Colonic mucosa (tissue), 4 donors: ENCODE data around the gene CFAP52. TPM values are rescaled to one million over a fixed set of nuclear protein-coding genes. Genes with fewer than 3 reads are reported as not detected.
A peak's percentile ranks its signal among the peaks of the same experiment; 100 is the strongest.
"Not testable (repeated sequence)": the region's sequence is repeated elsewhere in the genome, so short reads cannot be mapped to it uniquely, and the experiment has no call there.

ENCODE experiments used
- DNase-seq: peaks from one replicate; pipeline ENCODE4 v3.0.0-alpha.2; 2020
- H3K27ac ChIP-seq: fragments of 200-600 bp; one replicate; pipeline ENCODE4 v1.8.0; 2021
- H3K27me3 ChIP-seq: fragments of 200-600 bp; one replicate; pipeline ENCODE4 v1.8.0; 2021
- H3K36me3 ChIP-seq: fragments of 200-600 bp; one replicate; pipeline ENCODE4 v1.8.0; 2021
- H3K4me1 ChIP-seq: fragments of 200-600 bp; one replicate; pipeline ENCODE4 v1.8.0; 2021; ENCODE audit warnings: mild to moderate bottlenecking
- H3K4me3 ChIP-seq: fragments of 200-600 bp; one replicate; pipeline ENCODE4 v1.8.0; 2021
- H3K9ac ChIP-seq, 2 donors: one replicate each; pipeline ENCODE4 v1.7.0; 2013; ENCODE audit warnings: control low read depth in 2 of 2, low read depth in 2 of 2, low read length in 2 of 2
- H3K9me3 ChIP-seq: fragments of 200-600 bp; one replicate; pipeline ENCODE4 v1.8.0; 2021
- intact Hi-C: fragments of 100-400 bp; cut with DNase I; formaldehyde crosslinking; loops from one replicate; pipeline ENCODE4 v1.14.1; 2022
- total RNA-seq, 2 donors: library from RNA; stranded (reverse); fragmentation: NEBNext Ultra II Directional in 1 of 2; extraction: Animal tissue kit (Norgen Biotek cat#: 25700) in 1 of 2; gene quantifications; one replicate each; pipeline ENCODE4 v1.2.1, GENCODE V29; 2021
- TF ChIP-seq, protein P1 (sequence below): fragments of 200-600 bp; IDR thresholded peaks from one replicate; pipeline ENCODE4 v1.8.0; 2022; ENCODE audit warnings: antibody characterized with exemption, mild to moderate bottlenecking
- donor health status: healthy.
- donor health status: DM: no; HTN: no; CAD: no.
- donor health status: DM: no; HTN: no; CAD: no.

The CFAP52 gene
- total RNA-seq, 2 donors from 2014 or later, result not detected

DNA sequence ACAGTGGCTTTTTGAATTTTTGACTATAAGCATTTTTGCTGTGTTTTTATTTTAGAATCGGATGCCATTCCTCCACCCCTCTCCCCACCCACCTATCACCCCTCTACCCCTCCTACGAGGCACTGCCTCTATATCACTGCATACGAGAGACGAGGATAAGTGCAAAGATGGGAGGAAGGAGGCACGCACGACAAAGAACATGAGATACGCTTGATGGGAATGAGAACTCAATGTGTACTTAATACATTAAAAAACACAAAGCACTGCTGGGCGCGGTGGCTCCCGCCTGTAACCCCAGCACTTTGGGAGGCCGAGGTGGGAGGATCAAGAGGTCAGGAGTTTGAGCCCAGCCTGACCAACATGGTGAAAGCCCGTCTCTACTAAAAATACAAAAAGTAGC is 60.1 kb downstream of the CFAP52 start:
- intact Hi-C loops, result no loop called here
- TF ChIP-seq, protein P1, sequence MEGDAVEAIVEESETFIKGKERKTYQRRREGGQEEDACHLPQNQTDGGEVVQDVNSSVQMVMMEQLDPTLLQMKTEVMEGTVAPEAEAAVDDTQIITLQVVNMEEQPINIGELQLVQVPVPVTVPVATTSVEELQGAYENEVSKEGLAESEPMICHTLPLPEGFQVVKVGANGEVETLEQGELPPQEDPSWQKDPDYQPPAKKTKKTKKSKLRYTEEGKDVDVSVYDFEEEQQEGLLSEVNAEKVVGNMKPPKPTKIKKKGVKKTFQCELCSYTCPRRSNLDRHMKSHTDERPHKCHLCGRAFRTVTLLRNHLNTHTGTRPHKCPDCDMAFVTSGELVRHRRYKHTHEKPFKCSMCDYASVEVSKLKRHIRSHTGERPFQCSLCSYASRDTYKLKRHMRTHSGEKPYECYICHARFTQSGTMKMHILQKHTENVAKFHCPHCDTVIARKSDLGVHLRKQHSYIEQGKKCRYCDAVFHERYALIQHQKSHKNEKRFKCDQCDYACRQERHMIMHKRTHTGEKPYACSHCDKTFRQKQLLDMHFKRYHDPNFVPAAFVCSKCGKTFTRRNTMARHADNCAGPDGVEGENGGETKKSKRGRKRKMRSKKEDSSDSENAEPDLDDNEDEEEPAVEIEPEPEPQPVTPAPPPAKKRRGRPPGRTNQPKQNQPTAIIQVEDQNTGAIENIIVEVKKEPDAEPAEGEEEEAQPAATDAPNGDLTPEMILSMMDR, result no peak
- no peaks in the 10 kb centered on the region for H3K27me3 ChIP-seq

GRCh38 chr17:9640388-9640787 is 63.9 kb downstream of the CFAP52 start:
- H3K27me3 ChIP-seq, H3K4me1 ChIP-seq, H3K27ac ChIP-seq, H3K36me3 ChIP-seq, H3K9ac ChIP-seq, H3K4me3 ChIP-seq, DNase-seq, intact Hi-C loops, H3K9me3 ChIP-seq: not testable (repeated sequence)

More for the DNA sequence above, 60.1 kb downstream of the CFAP52 start:
- no peaks in the 10 kb centered on the region for H3K36me3 ChIP-seq
- H3K4me3 ChIP-seq, result no peak overlapping the region
- no peak overlapping the region for H3K27ac ChIP-seq
- H3K4me1 ChIP-seq, result no peaks in the 10 kb centered on the region
- H3K9ac ChIP-seq, result no peak overlapping the region
- DNase-seq, result no peak
- H3K9me3 ChIP-seq, result no peaks in the 10 kb centered on the region

DNA sequence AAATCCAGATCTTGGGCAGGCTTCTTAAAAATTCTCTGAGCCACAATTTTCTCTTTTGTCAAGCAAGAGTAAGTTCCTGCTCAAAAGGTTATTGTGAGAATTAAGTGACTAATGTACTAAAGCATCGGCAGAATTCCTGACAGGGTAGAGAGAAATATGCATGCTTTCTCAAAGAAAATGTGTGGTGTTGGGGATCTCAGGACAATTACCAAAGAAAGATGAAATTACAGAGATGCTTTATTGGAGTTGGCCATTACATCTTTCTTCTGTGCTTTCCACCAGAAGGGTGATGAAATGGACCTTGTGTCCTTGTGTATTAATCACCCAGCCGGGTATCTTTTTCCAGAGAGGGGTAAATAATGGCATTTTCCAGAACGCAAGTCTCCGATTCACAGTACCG is 67.2 kb downstream of the CFAP52 start:
- no peaks in the 10 kb centered on the region for H3K4me1 ChIP-seq
- DNase-seq, result no peak
- no peaks in the 10 kb centered on the region for H3K36me3 ChIP-seq
- intact Hi-C loops, result no loop called here
- TF ChIP-seq, protein P1, result no peak
- H3K27ac ChIP-seq, result peak overlapping the region; percentile 94
- no peaks in the 10 kb centered on the region for H3K9me3 ChIP-seq
- no peak overlapping the region for H3K4me3 ChIP-seq
- H3K27me3 ChIP-seq, result no peaks in the 10 kb centered on the region
- H3K9ac ChIP-seq, result no peak overlapping the region

- H3K4me1 ChIP-seq, result no peaks in the 10 kb centered on the region
- peak within 1 kb of the TSS; percentile 80 to 89 for H3K9ac ChIP-seq
- H3K27ac ChIP-seq, result peak within 1 kb of the TSS; percentile 94
- H3K36me3 ChIP-seq, result no peaks in the 10 kb centered on the region
- H3K4me3 ChIP-seq, result peak within 1 kb of the TSS; percentile 64
- no peaks in the 10 kb centered on the region for H3K27me3 ChIP-seq
- no peaks in the 10 kb centered on the region for H3K9me3 ChIP-seq
- DNase-seq, result peak; percentile 81
- TF ChIP-seq, protein P1, result no peak
- intact Hi-C loops, result no loop called here
These were observed 68.7 kb downstream of the CFAP52 start, which contains the start of gene USP43 for GRCh38 chr17:9644910-9645751. TSS of gene USP43 (plus strand) at chr17:9645517. CDS start at chr17:9645633, 116 bp downstream.

GRCh38 chr17:9645851-9646545 is 69.6 kb downstream of the CFAP52 start:
- H3K4me1 ChIP-seq, result no peaks in the 10 kb centered on the region
- intact Hi-C loops, result no loop called here
- TF ChIP-seq, protein P1, result no peak
- H3K27me3 ChIP-seq, result no peaks in the 10 kb centered on the region
- H3K9ac ChIP-seq, result peak overlapping the region; percentile 80 to 85
- peak overlapping the region; percentile 94 for H3K27ac ChIP-seq
- H3K9me3 ChIP-seq, result no peaks in the 10 kb centered on the region
- peak overlapping the region; percentile 64 for H3K4me3 ChIP-seq
- no peaks in the 10 kb centered on the region for H3K36me3 ChIP-seq
- DNase-seq, result peak; percentile 80
